MCF 10A (cell line): ENCODE measurements around the gene KRABD2.
"Not testable (repeated sequence)": the region's sequence is repeated elsewhere in the genome, so short reads cannot be mapped to it uniquely, and the experiment has no call there.

Experiments used
- BruUV-seq: library from RNA; stranded (reverse); fragments of 400-500 nt; replicated peaks from 2 replicates; lab custom pipeline; 2021; lab: Mats Ljungman, UMichigan
- CTCF ChIA-PET: fragments of 300-600 bp; sonication (Branson Sonifier 250); formaldehyde crosslinking; extraction: SDS; loops from one replicate; lab custom pipeline; 2021; ENCODE audit warnings: antibody characterized with exemption, inconsistent platforms; lab: Yijun Ruan, JAX
- POLR2A ChIA-PET: fragments of 300-600, 350-650 bp; sonication (Branson Sonifier 250); formaldehyde crosslinking; extraction: SDS; loops from one replicate; lab custom pipeline; 2020; ENCODE audit warnings: antibody characterized with exemption, inconsistent platforms; lab: Yijun Ruan, JAX
- DNase-seq: peaks from one replicate; pipeline ENCODE4 v3.0.0-alpha.2; 2018; ENCODE audit not compliant: unreplicated experiment
- H3K27ac Mint-ChIP-seq: one replicate; pipeline ENCODE4 v1.8.0; 2022; ENCODE audit warnings: mild to moderate bottlenecking, low read depth, mixed read lengths; ENCODE audit not compliant: unreplicated experiment
- H3K27me3 Mint-ChIP-seq: one replicate; pipeline ENCODE4 v1.8.0; 2022; ENCODE audit warnings: mixed read lengths; ENCODE audit not compliant: insufficient read depth, unreplicated experiment
- H3K36me3 Mint-ChIP-seq: one replicate; pipeline ENCODE4 v1.8.0; 2022; ENCODE audit warnings: mild to moderate bottlenecking, moderate library complexity, mixed read lengths; ENCODE audit not compliant: insufficient read depth, unreplicated experiment
- H3K4me1 Mint-ChIP-seq: one replicate; pipeline ENCODE4 v1.8.0; 2022; ENCODE audit warnings: mixed read lengths; ENCODE audit not compliant: insufficient read depth, unreplicated experiment
- H3K4me3 Mint-ChIP-seq: one replicate; pipeline ENCODE4 v1.8.0; 2022; ENCODE audit warnings: mild to moderate bottlenecking, moderate library complexity, mixed read lengths; ENCODE audit not compliant: unreplicated experiment
- H3K9me3 Mint-ChIP-seq: one replicate; pipeline ENCODE4 v1.8.0; 2022; ENCODE audit warnings: mixed read lengths; ENCODE audit not compliant: unreplicated experiment
- CTCF ChIP-seq: fragments of 200-600 bp; IDR thresholded peaks from one replicate; pipeline ENCODE4 v1.8.0; 2022; ENCODE audit warnings: antibody characterized with exemption, mild to moderate bottlenecking; ENCODE audit not compliant: unreplicated experiment
- intact Hi-C: fragments of 100-400 bp; cut with micrococcal nuclease; formaldehyde crosslinking; loops from 2 replicates; pipeline ENCODE4 v1.14.1; 2022

The KRABD2 gene

GRCh38 chr17:8382052-8382879 is 5.8 kb upstream of the KRABD2 start:
- Mint-ChIP-seq H3K27ac (peak overlapping the region; percentile 100), H3K4me3 (peak overlapping the region; percentile 97), H3K4me1 (peaks cover 23% of the 10 kb centered on the region), H3K9me3 (no peaks in the 10 kb centered on the region), H3K27me3 (no peaks in the 10 kb centered on the region), H3K36me3 (peaks cover 61% of the 10 kb centered on the region)
- TF ChIP-seq CTCF: no peak
- ChIA-PET POLR2A (interaction anchor here (0.7 to 3.2 kb wide), 25 partner anchors 11 to 1193 kb away, joined by 3 to 28 read pairs (median 5); partner anchors contain the start of genes AURKB, NDEL1, PFAS and RANGRF), CTCF (interaction anchor here (0.6 to 1.8 kb wide), 14 partner anchors 9 to 1195 kb away, joined by 3 to 6 read pairs (median 4); partner anchors contain the start of gene RNF222)
- intact Hi-C loops: loop anchor here (2.0 to 5.0 kb wide), 4 partner anchors 55 to 320 kb away; partner anchors contain the start of gene HES7
- DNase-seq: no peak
- TSS peak; percentile 68 for BruUV-seq

- no peaks in the 10 kb centered on the region for H3K27me3 Mint-ChIP-seq
- no TSS peak for BruUV-seq
- no peak for TF ChIP-seq CTCF
- CTCF ChIA-PET: interaction anchor here (0.6 kb wide), 1 partner anchor 374 kb away, joined by 3 read pairs; no protein-coding TSS in a partner anchor
- POLR2A ChIA-PET: no interaction called here
- no peak for DNase-seq
- peak overlapping the region; percentile 97 for H3K4me3 Mint-ChIP-seq
- intact Hi-C loops: loop anchor here (5.0 kb wide), 3 partner anchors 158 to 318 kb away; partner anchors contain the start of gene HES7
- no peaks in the 10 kb centered on the region for H3K9me3 Mint-ChIP-seq
- H3K27ac Mint-ChIP-seq: no peak overlapping the region
- peaks cover 29% of the 10 kb centered on the region for H3K4me1 Mint-ChIP-seq
- peaks cover 78% of the 10 kb centered on the region for H3K36me3 Mint-ChIP-seq
Measured at GRCh38 chr17:8380049-8380448, 3.5 kb upstream of the KRABD2 start.

- Mint-ChIP-seq H3K4me1 (peaks cover 26% of the 10 kb centered on the region), H3K4me3 (peak overlapping the region; percentile 97), H3K36me3 (peaks cover 76% of the 10 kb centered on the region)
- DNase-seq, H3K27ac Mint-ChIP-seq, H3K9me3 Mint-ChIP-seq, BruUV-seq, H3K27me3 Mint-ChIP-seq, intact Hi-C loops: not testable (repeated sequence)
- POLR2A ChIA-PET: interaction anchor here (0.6 to 2.9 kb wide), 4 partner anchors 22 to 251 kb away, joined by 3 to 17 read pairs (median 4); partner anchors contain the start of genes CTC1 and PFAS
- CTCF ChIA-PET: interaction anchor here (0.7 kb wide), 1 partner anchor 1179 kb away, joined by 4 read pairs; no protein-coding TSS in a partner anchor
Measured at GRCh38 chr17:8378117-8378516, 1.6 kb upstream of the KRABD2 start.

GRCh38 chr17:8377422-8377821 is 918 bp upstream of the KRABD2 start:
- TF ChIP-seq CTCF: no peak
- Mint-ChIP-seq H3K4me3 (peak overlapping the region; percentile 76), H3K9me3 (no peaks in the 10 kb centered on the region), H3K27ac (no peak overlapping the region), H3K4me1 (peaks cover 26% of the 10 kb centered on the region), H3K27me3 (no peaks in the 10 kb centered on the region), H3K36me3 (peaks cover 69% of the 10 kb centered on the region)
- intact Hi-C loops: no loop called here
- no TSS peak for BruUV-seq
- CTCF ChIA-PET: interaction anchor here (0.6 to 1.5 kb wide), 8 partner anchors 9 to 1180 kb away, joined by 3 to 5 read pairs (median 4); no protein-coding TSS in a partner anchor
- POLR2A ChIA-PET: interaction anchor here (0.6 to 2.9 kb wide), 14 partner anchors 9 to 893 kb away, joined by 3 to 17 read pairs (median 4); partner anchors contain the start of genes CTC1, MYH10, NDEL1 and PFAS
- DNase-seq: no peak
